Urothelium cell line (cell line): ENCODE data around the gene PEX7.
"Not testable (repeated sequence)": the region's sequence is repeated elsewhere in the genome, so short reads cannot be mapped to it uniquely, and the experiment has no call there.

Source experiments
- DNase-seq: peaks from one replicate; pipeline ENCODE4 v3.0.0; 2011; ENCODE audit warnings: low spot score, mixed read lengths
- FAIRE-seq: peaks from 2 replicates; lab custom pipeline; 2011; peaks lifted over from hg19 to GRCh38; lab: Jason Lieb, UNC

The PEX7 gene, protein sequence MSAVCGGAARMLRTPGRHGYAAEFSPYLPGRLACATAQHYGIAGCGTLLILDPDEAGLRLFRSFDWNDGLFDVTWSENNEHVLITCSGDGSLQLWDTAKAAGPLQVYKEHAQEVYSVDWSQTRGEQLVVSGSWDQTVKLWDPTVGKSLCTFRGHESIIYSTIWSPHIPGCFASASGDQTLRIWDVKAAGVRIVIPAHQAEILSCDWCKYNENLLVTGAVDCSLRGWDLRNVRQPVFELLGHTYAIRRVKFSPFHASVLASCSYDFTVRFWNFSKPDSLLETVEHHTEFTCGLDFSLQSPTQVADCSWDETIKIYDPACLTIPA

DNA sequence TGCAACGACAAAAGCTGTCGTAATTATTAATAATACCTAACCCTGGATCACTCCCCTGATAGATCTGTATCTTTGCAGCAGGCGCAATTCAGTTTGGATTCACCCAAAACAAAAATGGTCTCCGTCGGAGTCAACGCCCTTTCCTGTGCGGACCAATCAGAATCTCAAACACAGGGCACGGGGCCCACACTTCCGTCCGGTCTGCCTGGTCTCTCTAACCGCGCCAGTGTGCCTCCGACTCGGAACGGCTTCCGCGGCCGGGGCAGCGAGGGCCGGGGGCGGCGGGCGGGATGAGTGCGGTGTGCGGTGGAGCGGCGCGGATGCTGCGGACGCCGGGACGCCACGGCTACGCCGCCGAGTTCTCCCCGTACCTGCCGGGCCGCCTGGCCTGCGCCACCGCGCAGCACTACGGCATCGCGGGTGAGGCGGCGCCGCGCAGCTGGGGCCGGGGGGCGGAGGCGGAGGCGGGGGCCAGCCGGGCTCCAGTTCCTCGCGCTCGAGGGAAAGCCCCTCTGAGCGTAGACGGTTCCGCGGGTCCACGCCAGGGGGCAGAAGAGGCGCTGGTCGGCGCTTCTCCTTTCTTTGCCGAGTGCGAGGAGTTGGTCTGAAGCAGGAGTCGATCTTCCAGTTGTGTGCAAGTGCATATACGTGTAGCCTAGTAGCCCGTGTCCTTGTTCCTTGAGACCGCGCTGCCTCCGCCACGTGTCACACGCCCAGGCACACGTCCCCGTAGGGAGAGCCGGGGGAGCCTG lies at the start of gene PEX7:
TSS of gene PEX7 (plus strand) at position 217 of the 752 bp plus-strand sequence. CDS start at position 291, 74 bp downstream.
- FAIRE-seq (peak; percentile 94), DNase-seq (peak; percentile 91)

DNA sequence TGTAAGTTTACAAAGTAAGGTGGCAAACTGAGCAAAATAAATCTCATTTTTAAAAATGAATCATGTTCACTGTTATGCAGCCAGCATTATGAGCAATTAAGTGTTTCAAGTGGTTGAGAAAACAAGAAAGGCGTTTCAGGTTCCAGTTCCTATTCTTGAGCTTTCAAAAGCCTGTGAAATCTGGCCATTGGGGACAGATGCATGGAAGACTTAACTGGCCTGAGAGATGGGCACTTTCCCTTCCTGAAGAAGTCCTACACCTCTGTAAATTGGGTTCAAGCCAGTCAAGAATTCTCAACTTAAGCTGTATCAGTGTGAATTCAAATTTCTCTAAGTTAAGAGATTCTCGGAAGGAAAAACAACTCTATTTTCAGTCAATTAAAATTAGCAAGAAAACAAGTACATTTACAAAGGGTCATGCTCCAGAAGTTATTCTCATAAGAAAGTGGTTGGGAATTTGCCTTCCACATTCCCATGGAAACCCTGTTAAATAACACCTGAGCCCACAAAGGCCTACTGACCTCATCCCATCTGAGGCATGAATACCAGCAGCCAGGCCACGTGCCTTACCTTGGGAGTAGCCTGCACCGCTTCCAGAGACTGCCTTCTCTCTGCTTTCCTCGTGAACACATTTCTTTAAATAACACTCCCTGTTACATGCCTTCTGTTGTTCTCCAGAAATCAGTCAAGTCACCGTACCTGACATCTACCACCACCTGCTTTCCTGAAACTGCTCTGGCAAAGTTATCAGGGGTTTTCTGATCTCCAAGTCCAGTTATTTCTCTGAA lies 49.5 kb upstream of the PEX7 start:
- DNase-seq (no peak), FAIRE-seq (no peak)

DNA sequence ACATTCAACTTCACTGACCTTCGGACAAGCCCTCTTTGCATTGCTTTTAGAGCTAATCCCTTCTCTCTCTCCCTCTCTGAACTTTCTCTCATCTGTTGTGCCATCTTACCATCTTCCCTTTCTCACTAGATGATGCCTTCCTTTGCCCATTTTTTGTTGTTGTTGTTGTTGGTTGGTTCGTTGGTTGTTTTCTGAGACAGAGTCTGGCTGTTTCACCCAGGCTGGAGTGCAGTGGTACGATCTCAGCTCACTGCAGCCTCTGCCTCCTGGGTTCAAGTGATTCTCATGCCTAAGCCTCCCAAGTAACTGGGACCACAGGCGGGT lies 49.0 kb upstream of the PEX7 start:
- FAIRE-seq, result no peak
- DNase-seq, result no peak

DNA sequence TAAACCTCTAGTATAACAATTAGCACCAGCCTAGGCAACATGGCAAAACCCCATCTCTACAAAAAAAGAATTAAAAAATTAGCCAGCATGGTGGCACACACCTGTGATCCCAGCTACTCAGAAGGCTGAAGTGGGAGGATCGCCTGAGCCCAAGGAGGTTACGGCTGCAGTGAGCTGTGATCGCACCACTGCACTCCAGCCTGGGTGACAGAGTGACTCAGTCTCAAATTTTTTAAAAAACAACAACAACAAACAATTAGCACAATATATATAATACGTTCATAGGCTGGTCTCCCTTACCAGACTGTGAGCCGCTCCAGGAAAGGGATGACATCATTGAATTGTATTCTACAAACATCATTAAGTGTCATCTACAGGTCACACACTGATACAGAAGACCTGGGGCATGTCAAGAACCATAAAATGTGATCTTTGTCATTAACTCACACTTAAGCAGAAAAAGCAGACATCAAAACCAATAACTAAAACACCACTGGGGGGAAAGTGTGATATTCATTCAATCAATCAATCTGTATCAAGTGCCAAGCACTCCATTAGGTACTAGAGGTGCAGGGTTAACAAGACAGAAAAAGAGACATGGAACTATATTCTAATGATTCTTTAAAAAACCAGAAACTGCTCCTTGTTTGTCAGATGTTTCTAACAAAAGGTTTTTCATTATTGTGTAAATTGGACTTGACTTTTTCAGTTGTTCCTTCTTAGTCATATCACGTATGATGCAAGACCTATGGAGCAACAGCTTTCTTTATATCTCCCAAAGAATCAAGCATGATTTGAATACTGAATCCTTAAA lies 48.0 kb upstream of the PEX7 start:
- no peak for FAIRE-seq
- peak; percentile 17 for DNase-seq

DNA sequence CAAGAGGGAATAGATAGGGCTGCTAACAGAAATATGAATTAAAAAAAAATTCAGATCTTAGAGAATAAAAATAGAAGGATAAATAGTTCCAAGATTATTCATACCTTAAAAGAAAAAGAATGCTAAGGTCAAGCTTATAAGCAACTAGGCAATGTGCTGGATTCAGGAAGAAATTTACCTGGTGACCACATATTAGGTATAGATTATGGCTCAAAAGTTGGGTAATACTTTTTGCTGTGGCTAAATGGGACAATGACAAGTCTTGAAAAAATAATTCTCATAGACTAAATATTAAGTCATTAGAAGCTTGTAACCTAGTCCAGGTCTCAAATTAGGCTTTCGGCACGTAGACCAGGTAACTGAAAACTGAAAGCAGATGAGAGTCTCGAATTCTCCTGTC lies 47.3 kb upstream of the PEX7 start:
- no peak for FAIRE-seq
- no peak for DNase-seq

DNA sequence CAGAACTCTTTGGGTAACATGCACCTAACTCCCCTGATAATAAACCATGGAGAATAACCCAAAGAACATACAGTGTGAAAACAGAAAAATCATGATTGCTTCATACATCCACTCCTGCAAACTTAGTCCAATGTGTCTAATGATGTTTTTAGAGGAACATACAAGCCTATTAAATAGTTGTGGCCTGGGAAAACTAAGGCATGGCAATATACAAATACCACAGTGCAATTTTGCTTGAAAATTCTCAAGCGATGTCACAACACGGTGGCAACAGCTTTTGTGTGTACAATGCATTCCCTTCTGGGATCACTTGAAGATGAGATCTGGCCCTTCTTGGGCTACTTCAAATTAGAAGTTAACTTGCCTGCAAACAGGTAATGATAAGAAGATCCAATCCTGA lies 46.8 kb upstream of the PEX7 start:
- no peak for FAIRE-seq

DNA sequence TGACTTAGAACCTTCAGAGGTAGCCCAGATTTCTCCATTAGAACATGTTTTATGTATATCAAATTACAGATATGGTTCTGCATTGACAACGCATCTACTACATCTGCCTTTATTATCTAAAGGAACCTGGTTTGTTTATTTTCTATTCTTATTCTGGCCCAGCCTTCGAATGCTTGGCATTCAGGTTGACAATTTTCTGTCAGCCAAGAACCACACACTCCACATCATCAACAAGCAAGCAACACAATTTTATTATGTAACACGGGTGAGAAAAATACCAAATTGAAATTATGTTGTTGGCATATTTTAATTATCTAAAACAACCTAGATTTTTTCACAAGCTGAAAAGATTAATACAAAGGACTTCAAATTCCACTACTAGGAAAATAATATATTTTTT lies 44.7 kb upstream of the PEX7 start:
- no peak for FAIRE-seq
- DNase-seq, result no peak

More for the DNA sequence above, 46.8 kb upstream of the PEX7 start:
- DNase-seq, result no peak

DNA sequence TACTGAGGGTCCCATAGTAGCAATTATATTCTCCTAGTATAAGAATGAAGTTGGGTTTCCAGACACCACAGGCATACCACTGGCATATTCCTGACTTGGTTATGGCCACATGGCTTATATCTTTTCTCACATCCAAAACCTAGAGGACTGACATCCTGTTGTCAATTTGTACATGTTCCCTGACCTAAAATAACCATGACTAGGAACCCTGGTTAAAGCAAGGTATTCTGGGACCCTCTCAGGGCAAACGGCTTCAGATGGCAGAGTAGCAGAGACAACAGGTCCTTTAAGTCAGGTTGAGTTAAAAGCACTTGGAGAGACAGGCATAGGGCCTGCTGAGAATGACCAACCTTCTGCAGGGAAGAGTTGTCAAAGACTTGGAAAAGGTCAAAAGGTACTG lies 42.7 kb upstream of the PEX7 start:
- DNase-seq (no peak), FAIRE-seq (no peak)

DNA sequence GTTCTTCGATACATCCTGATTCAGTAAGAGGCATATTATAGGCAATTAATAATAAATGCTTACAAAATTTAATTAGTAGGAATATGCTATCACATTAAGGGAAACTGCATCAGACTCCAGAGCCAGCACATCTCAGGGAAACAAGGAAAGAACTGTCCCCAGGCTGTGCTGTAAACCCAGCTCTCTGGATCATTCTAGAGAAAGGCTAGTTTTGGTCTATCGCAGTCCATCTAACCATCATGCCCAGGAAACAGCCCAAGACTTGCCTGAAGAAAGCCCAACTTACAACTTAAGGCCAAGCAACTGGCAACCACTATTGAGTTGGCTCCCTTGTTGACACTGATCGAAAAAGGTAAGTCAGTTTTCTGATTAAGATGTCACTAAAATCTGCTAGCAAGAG lies 41.4 kb upstream of the PEX7 start:
- FAIRE-seq (no peak), DNase-seq (no peak)

DNA sequence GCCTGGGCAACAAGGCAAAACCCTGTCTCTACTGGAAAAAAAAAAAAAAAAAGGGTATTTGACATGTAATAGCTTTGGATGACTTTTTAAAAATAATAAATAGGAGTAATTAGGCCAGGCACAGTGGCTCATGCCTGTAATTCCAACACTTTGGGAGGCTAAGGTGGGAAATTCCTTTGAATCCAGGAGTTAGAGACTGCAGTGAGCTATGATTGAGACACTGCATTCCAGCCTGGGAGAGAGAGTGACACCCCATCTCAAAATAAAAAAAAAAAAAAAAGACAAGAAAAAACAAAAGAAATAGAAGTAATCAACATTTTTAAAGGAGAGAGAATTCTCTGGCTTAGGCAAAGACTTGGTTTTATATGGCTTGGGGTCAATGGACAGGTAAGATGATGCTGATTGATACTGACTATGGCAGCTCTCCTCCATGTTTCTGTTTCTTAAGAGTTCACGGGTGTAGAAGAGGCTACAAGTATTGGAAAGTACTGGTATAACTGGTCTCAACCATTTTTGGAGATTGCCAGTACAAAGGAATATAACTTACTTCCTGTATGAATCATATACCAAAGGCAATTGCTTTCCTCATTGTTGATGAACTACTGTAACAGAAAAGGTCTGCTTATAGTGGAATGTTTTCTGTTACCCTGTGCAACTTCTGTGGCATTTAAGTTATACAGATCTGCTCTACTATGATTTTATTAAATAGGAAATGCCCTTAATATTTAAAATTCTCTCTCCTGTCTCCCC lies 40.2 kb upstream of the PEX7 start:
- DNase-seq (no peak), FAIRE-seq (no peak)

DNA sequence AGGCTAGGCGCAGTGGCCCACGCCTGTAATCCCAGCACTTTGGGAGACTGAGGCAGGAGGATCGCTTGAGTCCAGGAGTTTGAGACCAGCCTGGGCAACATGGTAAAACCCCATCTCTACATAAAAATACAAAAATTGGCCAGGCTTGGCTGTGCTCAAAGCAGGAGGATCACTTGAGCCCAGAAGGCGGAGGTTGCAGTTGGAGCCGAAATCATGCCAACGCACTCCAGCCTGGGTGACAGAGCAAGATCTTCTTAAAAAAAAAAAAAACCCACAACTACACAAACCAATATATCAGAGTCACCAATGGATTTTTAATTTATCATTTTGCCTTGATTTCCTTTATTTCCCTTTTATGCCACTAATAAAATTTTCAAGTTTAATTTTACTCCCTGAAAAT lies 39.4 kb upstream of the PEX7 start:
- no peak for DNase-seq
- FAIRE-seq, result no peak

DNA sequence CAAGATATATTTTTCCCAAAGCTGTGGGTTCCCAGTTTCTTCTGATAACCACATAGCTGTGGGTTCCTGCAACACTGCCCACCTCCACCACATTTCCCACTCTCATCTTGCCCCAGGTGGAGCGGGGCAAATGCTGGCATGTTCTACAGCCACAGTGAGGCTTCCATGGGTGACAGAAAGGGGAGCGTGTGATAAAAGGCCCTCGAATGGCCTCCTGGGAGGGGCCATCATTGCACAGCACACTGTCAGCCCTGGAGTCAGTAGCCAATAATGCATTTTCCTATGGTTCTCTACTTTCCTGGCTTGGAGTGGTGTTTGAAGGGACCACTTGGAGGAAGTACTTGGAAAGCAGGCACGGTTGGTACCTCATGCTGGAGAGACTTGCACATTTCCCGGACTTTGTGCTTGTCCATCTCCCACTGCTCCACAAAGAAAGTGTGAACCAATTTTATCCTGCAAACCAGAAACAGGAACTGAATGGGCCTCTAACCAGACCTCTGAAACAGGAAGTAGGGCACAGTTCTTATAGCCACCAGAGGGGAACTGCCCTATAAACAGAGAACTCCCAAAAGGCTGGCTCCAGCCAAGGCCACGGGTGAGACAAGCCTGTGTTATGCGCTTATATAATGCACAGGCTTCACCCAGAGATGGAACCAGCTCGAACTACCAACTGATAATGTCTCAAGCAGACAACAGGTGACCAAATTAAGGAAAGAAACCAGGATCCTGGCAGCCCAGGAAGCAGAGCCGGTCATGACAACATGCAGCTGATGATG lies 38.7 kb upstream of the PEX7 start:
- no peak for DNase-seq
- no peak for FAIRE-seq

DNA sequence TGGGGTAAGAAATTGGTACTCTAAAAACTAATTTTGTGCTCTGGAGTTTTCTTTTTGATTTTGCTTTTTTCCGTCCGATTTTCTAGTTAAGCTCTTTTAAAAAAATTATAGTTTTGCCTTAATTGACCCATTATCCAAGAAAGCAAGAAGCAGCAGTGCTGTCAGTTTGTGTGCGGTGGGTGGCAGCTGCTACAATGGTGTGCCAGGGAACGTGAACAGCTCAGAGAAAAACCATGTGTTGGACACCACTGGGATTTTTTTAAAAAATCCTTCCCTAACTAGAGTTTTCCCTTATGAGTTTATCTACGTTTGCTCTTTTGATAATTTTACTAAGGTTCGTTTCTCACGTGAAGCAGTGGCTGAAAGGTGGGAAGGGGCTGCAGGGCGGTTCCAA lies 38.1 kb upstream of the PEX7 start:
- FAIRE-seq (no peak), DNase-seq (no peak)

DNA sequence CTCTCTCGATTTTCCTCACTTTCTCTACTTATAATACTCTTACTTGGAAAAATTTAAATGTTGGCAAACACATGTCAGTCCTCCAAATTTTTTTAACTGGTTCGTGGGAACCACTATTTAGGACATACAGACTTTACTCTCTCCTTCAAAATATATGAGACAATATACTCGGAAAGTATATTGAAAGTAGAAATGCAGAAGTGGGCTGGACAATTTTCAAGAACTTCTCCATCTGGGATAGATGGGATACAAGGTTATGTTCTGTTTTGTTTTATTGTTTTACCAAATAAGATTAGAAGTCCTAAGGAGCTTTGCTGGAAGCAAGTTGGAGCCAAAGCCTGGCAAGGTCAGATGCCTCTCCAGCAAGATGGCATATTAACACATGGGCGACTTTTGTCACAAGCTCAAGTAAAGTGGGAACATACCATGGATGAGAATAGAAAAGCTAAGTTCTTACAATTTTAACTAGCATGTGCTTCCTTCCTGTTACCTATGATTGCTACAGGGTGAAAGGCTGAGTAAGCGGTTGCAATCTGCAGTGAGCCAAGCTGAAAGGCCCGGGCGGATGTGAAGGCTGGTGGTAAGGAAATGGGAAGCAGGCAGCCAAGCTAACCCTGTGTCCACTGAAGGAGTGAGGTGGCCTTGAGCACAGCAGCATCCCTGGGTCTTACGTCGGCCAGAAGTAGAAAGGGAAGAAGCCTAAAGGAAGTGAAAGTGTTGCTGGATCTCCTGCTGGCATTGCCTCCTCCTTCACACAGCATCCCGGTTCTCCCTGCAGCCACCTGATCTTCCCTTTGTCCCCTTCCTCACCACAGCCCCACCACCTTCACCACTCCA lies 37.3 kb upstream of the PEX7 start:
- FAIRE-seq (no peak), DNase-seq (no peak)

DNA sequence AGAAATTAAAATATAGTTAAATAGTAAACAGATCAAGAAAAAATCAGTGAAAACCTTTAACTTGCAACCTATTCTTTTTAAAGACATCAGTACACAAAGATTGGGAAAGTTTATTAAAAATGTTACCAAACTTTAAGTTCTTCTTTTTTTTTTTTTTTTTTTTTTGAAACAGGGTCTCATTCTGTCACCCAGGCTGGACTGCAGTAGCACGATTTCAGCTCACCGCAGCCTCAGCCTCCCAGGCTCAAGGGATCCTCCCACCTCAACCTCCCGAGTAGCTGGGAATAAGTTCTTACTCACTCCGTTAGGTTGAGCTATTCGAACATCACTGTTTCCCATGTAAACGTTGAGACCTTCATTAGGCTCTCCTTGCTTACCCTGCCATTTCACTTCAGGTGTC lies 35.7 kb upstream of the PEX7 start:
- FAIRE-seq (no peak), DNase-seq (no peak)

DNA sequence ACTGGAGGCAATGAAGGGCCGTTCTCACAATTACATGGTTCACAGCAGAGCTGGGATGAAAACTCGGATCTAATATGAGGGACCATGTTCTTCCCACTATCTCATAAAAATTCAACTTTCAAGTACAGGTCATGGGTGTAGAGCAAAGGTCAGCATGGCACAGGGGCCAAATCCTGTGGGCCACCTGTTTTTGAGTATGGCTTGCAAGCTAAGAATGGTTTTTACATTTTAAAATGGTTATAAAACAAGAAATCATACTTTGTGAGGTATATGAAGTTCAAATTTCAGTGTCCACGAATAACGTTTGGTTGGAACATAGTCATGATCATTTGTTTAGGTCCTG lies 34.7 kb upstream of the PEX7 start:
- FAIRE-seq, result no peak
- DNase-seq, result no peak

DNA sequence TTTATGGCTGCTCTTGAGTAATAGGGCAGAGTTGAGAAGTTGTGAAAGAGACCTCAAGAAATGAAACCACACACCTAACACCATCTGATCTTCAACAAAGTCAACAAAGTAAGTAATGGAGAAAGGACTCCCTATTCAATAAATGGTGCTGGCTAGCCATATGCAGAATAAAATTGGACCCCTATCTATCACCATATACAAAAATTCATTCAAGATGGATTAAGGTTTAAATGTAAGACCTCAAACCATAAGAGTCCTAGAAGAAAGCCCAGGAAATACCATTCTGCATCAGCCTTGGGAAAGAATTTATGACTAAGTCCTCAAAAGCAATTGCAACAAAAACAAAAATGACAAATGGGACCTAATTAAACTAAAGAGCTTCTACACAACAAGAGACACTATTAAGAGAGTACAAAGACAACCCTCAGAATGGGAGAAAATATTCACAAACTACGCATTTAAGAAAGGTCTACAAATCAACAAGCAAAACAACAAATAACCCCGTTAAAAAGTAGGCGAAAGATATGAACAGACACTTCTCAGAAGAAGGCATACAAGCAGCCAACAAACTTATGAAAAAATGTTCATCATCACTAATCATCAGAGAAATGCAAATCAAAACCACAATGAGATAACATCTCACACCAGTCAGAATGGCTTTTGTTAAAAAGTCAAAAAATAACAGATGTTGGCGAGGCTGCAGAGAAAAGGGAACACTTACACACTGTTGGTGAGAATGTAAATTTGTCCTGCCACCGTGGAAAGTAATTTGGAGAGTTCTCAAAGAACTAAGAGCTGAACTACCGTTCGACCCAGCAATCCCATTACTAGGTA lies 34.1 kb upstream of the PEX7 start:
- no peak for DNase-seq

DNA sequence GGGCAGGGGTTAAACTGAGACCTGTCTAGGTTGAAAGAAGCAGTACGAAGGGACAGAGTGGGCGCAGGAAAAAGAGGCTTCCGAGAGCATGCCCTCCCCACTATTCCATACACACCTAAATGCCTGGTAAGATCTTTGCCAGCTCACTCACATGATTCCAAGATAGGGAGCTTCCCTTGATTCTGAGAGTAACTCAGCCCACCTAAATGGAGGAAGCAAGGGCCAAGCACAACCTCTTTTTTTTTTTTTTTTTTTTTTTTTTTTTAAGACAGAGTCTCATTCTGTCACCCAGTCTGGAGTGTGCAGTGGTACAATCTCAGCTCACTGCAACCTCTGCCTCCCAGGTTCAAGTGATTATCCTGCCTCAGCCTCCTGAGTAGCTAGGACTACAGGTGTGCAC lies 33.0 kb upstream of the PEX7 start:
- FAIRE-seq, DNase-seq: not testable (repeated sequence)

More for the DNA sequence above, 34.1 kb upstream of the PEX7 start:
- FAIRE-seq, result no peak
